Stimulated activated naive CD8-positive, alpha-beta T cell treated with anti-CD3 and anti-CD28 coated beads, Interleukin-15, Interleukin-2, amounts not matched to agents 100 U/mL and 50 U/mL, for 24 hours (primary cell): Measurements from ENCODE around the gene MAG.
"Not testable (repeated sequence)": the region's sequence is repeated elsewhere in the genome, so short reads cannot be mapped to it uniquely, and the experiment has no call there.

Experiments
- ATAC-seq: fragments of 150-1000 bp; cut with Tn5 transposase; one replicate; pipeline ENCODE4 v1.10.0; 2021
- DNase-seq: peaks from one replicate; pipeline ENCODE4 v3.0.0; 2021

Gene MAG

GRCh38 chr19:35281303-35281702 is 10.7 kb upstream of the MAG start:
- ATAC-seq (no peak), DNase-seq (no peak)

GRCh38 chr19:35284153-35285094 is 7.5 kb upstream of the MAG start:
- ATAC-seq = no peak
- no peak for DNase-seq

- no peak for ATAC-seq
These were observed 6.9 kb upstream of the MAG start for GRCh38 chr19:35285095-35285449.

GRCh38 chr19:35285465-35285864 is 6.5 kb upstream of the MAG start:
- not testable (repeated sequence) for ATAC-seq

More at GRCh38 chr19:35285095-35285449, 6.9 kb upstream of the MAG start:
- no peak for DNase-seq

GRCh38 chr19:35286101-35286500 is 5.9 kb upstream of the MAG start:
- ATAC-seq, DNase-seq: not testable (repeated sequence)

More at GRCh38 chr19:35285465-35285864, 6.5 kb upstream of the MAG start:
- not testable (repeated sequence) for DNase-seq

- ATAC-seq (no peak), DNase-seq (no peak)
These were observed 4.2 kb upstream of the MAG start for GRCh38 chr19:35287713-35288112.

GRCh38 chr19:35288331-35288730 is 3.6 kb upstream of the MAG start:
- ATAC-seq = no peak
- DNase-seq = no peak

- no peak for ATAC-seq
- no peak for DNase-seq
These were observed 3.1 kb upstream of the MAG start for GRCh38 chr19:35288906-35289305.

GRCh38 chr19:35290381-35291127 is 1.4 kb upstream of the MAG start:
- DNase-seq = no peak
- no peak for ATAC-seq

- no peak for ATAC-seq
- no peak for DNase-seq
These were observed 702 bp upstream of the MAG start for GRCh38 chr19:35291259-35291658.

GRCh38 chr19:35292421-35293362 is 731 bp downstream of the MAG start:
- DNase-seq = no peak

GRCh38 chr19:35293363-35293739 is 1.4 kb downstream of the MAG start:
- DNase-seq (no peak), ATAC-seq (no peak)

More at GRCh38 chr19:35292421-35293362, 731 bp downstream of the MAG start:
- no peak for ATAC-seq

GRCh38 chr19:35293808-35294207 is 1.8 kb downstream of the MAG start:
- ATAC-seq = no peak
- no peak for DNase-seq

- ATAC-seq = no peak
- no peak for DNase-seq
These were observed 2.4 kb downstream of the MAG start for GRCh38 chr19:35294328-35294727.

GRCh38 chr19:35294859-35295791 is 3.2 kb downstream of the MAG start:
- ATAC-seq (no peak), DNase-seq (no peak)

GRCh38 chr19:35295792-35296462 is 4.0 kb downstream of the MAG start:
- DNase-seq (peak; percentile 46), ATAC-seq (peak; percentile 48)

GRCh38 chr19:35296644-35297514 is 4.9 kb downstream of the MAG start:
- no peak for ATAC-seq
- no peak for DNase-seq

GRCh38 chr19:35297515-35297848 is 5.5 kb downstream of the MAG start:
- DNase-seq (no peak), ATAC-seq (no peak)

- DNase-seq (no peak), ATAC-seq (no peak)
These were observed 6.0 kb downstream of the MAG start for GRCh38 chr19:35297922-35298321.
